Esophagus muscularis mucosa (tissue), 4 donors: Measurements from ENCODE around the gene SCN2A. TPM values are rescaled to one million over a fixed set of nuclear protein-coding genes. Genes with fewer than 3 reads are reported as not detected.

ENCODE experiments used
- DNase-seq: peaks from one replicate; pipeline ENCODE4 v3.0.0-alpha.2; 2017; ENCODE audit errors: extremely low spot score
- H3K27ac ChIP-seq, 4 donors: fragments of 200-600 bp; sonication (generic); replicated peaks in 1 of 4; 1 replicate in 3 of 4; 2 replicates in 1 of 4; pipeline ENCODE4 v1.5.1; 2016 to 2019; ENCODE audit warnings: mild to moderate bottlenecking in 1 of 4
- H3K27me3 ChIP-seq, 4 donors: fragments of 200-600 bp; sonication (generic); one replicate each; pipeline versions ENCODE4 v1.5.1 to v1.6.0; 2016 to 2019
- H3K36me3 ChIP-seq, 4 donors: fragments of 200-600 bp; sonication (generic); one replicate each; pipeline ENCODE4 v1.5.1; 2016 to 2019
- H3K4me1 ChIP-seq, 4 donors: fragments of 200-600 bp; sonication (generic); one replicate each; pipeline ENCODE4 v1.5.1; 2016 to 2019
- H3K4me3 ChIP-seq, 4 donors: fragments of 200-600 bp; sonication (generic); 1 replicate in 2 of 4; 2 replicates in 2 of 4; pipeline ENCODE4 v1.5.1; 2016 to 2019; ENCODE audit warnings: mild to moderate bottlenecking in 4 of 4, moderate library complexity in 1 of 4
- H3K9me3 ChIP-seq, 4 donors: fragments of 200-600 bp; sonication (generic); 1 replicate in 3 of 4; 2 replicates in 1 of 4; pipeline ENCODE4 v1.5.1; 2016 to 2019
- EP300 ChIP-seq: sonication (generic); formaldehyde crosslinking; IDR thresholded peaks from one replicate; pipeline ENCODE4 v1.6.1; 2017; ENCODE audit warnings: antibody characterized with exemption
- POLR2A ChIP-seq: fragments of 450-650 bp; IDR thresholded peaks from one replicate; pipeline ENCODE4 v1.6.1; 2017; ENCODE audit warnings: antibody characterized with exemption, moderate library complexity, mild to moderate bottlenecking, low read depth
- POLR2AphosphoS5 ChIP-seq, 2 donors: sonication (generic); formaldehyde crosslinking; IDR thresholded peaks; one replicate each; pipeline ENCODE4 v1.6.1; 2017; ENCODE audit warnings: antibody characterized with exemption in 2 of 2
- WGBS: methylation state at CpG from one replicate; pipeline ENCODE4 v1.1.5; 2018; 5-methylcytosine and 5-hydroxymethylcytosine counted together
- intact Hi-C: fragments of 100-400 bp; cut with DNase I; formaldehyde crosslinking; loops from one replicate; pipeline ENCODE4 v1.15.1; 2023
- total RNA-seq, 4 donors: library from RNA; depleted of rRNA; stranded (reverse); fragments of >200 nt; gene quantifications; one replicate each; pipeline versions ENCODE4 v1.1.0 to v1.2.1, GENCODE V29; 2016
- TF ChIP-seq, protein P1 (sequence below), 3 experiments: fragments of 200-600 bp in 2 of 3; fragments of 450-650 bp in 1 of 3; sonication (generic) in 2 of 3; IDR thresholded peaks; one replicate each; pipeline ENCODE4 v1.5.1; 2017 to 2019; ENCODE audit warnings: antibody characterized with exemption in 3 of 3, mild to moderate bottlenecking in 2 of 3, moderate library complexity in 1 of 3

Gene SCN2A
- total RNA-seq, 4 donors from 2014 or later: 0.11 to 0.42 (median 0.15) TPM

GRCh38 chr2:165227571-165227970, 11.6 kb upstream of the SCN2A start:
- Histone ChIP-seq H3K4me1 (no peaks in the 10 kb centered on the region), H3K9me3 (no peaks in the 10 kb centered on the region), H3K27ac (no peak overlapping the region), H3K36me3 (no peaks in the 10 kb centered on the region), H3K27me3 (no peaks in the 10 kb centered on the region), H3K4me3 (no peak overlapping the region)
- intact Hi-C loops: no loop called here
- TF ChIP-seq POLR2AphosphoS5 (IDR thresholded peaks at IDR 0.05) (no peak), POLR2A (no peak), EP300 (no peak)
- TF ChIP-seq, protein P1, sequence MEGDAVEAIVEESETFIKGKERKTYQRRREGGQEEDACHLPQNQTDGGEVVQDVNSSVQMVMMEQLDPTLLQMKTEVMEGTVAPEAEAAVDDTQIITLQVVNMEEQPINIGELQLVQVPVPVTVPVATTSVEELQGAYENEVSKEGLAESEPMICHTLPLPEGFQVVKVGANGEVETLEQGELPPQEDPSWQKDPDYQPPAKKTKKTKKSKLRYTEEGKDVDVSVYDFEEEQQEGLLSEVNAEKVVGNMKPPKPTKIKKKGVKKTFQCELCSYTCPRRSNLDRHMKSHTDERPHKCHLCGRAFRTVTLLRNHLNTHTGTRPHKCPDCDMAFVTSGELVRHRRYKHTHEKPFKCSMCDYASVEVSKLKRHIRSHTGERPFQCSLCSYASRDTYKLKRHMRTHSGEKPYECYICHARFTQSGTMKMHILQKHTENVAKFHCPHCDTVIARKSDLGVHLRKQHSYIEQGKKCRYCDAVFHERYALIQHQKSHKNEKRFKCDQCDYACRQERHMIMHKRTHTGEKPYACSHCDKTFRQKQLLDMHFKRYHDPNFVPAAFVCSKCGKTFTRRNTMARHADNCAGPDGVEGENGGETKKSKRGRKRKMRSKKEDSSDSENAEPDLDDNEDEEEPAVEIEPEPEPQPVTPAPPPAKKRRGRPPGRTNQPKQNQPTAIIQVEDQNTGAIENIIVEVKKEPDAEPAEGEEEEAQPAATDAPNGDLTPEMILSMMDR (IDR thresholded peaks at IDR 0.05): no peak
- WGBS: 57% methylated on average over 1 of the region's 1 CpG
- no peak for DNase-seq

GRCh38 chr2:165237056-165237455, 2.2 kb upstream of the SCN2A start:
- Histone ChIP-seq H3K4me1 (no peaks in the 10 kb centered on the region), H3K27me3 (no peaks in the 10 kb centered on the region), H3K27ac (no peak overlapping the region), H3K4me3 (no peak overlapping the region), H3K36me3 (no peaks in the 10 kb centered on the region), H3K9me3 (no peaks in the 10 kb centered on the region)
- no peak for TF ChIP-seq POLR2A
- no peak for TF ChIP-seq POLR2AphosphoS5 (IDR thresholded peaks at IDR 0.05)
- no peak for TF ChIP-seq EP300
- WGBS: 35% methylated on average over 2 of the region's 2 CpGs
- intact Hi-C loops: no loop called here
- DNase-seq: no peak

DNA sequence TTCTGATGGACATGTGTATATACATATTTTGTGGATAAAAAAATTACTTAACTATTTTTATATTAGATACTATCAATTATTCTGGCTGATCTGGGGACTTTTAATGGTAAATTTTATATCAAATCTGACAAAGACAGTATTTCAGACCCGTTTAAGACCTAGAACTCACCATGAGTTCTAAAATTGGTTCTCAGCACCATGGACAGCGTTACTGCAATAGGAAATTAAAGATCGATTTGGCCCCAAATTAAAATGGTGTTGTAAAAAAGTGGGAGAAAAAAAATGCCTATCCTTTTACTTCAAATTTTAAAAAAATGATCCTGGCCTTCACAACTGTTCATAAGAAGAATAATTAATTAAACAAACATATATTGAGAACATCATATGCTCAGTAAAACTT, 919 bp upstream of the SCN2A start:
- Histone ChIP-seq H3K36me3 (no peaks in the 10 kb centered on the region), H3K4me3 (no peak overlapping the region), H3K27me3 (no peaks in the 10 kb centered on the region), H3K27ac (no peak overlapping the region), H3K4me1 (no peaks in the 10 kb centered on the region), H3K9me3 (no peaks in the 10 kb centered on the region)
- DNase-seq: no peak
- TF ChIP-seq EP300 (no peak), POLR2AphosphoS5 (IDR thresholded peaks at IDR 0.05) (no peak), POLR2A (no peak)
- TF ChIP-seq, protein P1 (IDR thresholded peaks at IDR 0.05): no peak
- 7% methylated on average over 3 of the region's 3 CpGs for WGBS
- intact Hi-C loops: no loop called here

DNA sequence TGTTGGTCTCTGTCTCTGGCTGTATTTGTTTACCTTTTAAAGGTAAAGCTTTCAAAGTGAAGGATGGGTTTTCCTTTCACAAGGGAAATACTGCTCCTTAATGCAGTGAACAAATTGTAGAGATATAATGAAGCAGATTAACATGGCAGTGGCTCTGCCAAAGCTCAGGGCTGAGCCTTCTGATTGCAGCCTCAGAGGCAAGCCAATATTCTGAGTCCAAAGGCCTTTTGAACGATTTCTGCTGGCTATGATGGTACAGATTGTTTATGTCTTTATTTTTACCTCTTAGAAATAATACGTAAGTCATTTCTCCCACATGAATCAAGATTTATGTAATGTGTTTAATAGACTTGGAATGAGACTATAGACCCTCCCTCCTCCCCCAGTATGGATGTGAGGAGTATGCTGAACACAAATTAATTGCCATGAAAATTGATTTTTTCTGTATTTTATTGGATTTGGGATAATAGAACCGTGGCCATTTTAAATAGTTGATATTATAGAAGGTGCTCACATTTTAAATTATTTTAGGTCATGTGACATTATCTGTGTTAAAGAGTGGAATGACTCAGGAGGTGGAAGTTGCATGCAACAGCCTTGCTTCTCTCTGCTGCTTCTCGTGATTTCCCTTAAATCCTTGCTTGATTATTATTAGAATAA, 772 bp downstream of the SCN2A start:
- WGBS: 67% methylated on average over 4 of the region's 4 CpGs
- no peaks in the 10 kb centered on the region for H3K27me3 ChIP-seq
- intact Hi-C loops: no loop called here

GRCh38 chr2:165240916-165241315, 1.7 kb downstream of the SCN2A start:
- no peak for DNase-seq
- Histone ChIP-seq H3K4me3 (no peak overlapping the region), H3K36me3 (no peaks in the 10 kb centered on the region), H3K4me1 (no peaks in the 10 kb centered on the region), H3K9me3 (no peaks in the 10 kb centered on the region), H3K27ac (no peak overlapping the region), H3K27me3 (no peaks in the 10 kb centered on the region)
- 76% methylated on average over 2 of the region's 2 CpGs for WGBS
- TF ChIP-seq EP300: no peak
- no peak for TF ChIP-seq POLR2A
- TF ChIP-seq POLR2AphosphoS5 (IDR thresholded peaks at IDR 0.05): no peak
- TF ChIP-seq, protein P1 (IDR thresholded peaks at IDR 0.05): no peak
- intact Hi-C loops: no loop called here

More for the DNA sequence above, 772 bp downstream of the SCN2A start:
- no peak for DNase-seq
- Histone ChIP-seq H3K9me3 (no peaks in the 10 kb centered on the region), H3K27ac (no peak overlapping the region), H3K36me3 (no peaks in the 10 kb centered on the region), H3K4me3 (no peak overlapping the region), H3K4me1 (no peaks in the 10 kb centered on the region)
- TF ChIP-seq EP300 (no peak), POLR2A (no peak), POLR2AphosphoS5 (IDR thresholded peaks at IDR 0.05) (no peak)
- TF ChIP-seq, protein P1 (IDR thresholded peaks at IDR 0.05): no peak
